ENCODE results near the gene TNKS1BP1.
"Not testable (repeated sequence)": the region's sequence is repeated elsewhere in the genome, so short reads cannot be mapped to it uniquely, and the experiment has no call there.

Gene TNKS1BP1

GRCh38 chr11:57283231-57283990 lies 41.3 kb downstream of the TNKS1BP1 start:
- no peak for DNase-seq

GRCh38 chr11:57281546-57281945 lies 43.2 kb downstream of the TNKS1BP1 start:
- not testable (repeated sequence) for DNase-seq

GRCh38 chr11:57279116-57279515 lies 45.6 kb downstream of the TNKS1BP1 start:
- no peak for DNase-seq

- DNase-seq: no peak
Observed at GRCh38 chr11:57278721-57279095, 46.0 kb downstream of the TNKS1BP1 start.

GRCh38 chr11:57277845-57278720 lies 46.7 kb downstream of the TNKS1BP1 start:
- DNase-seq: no peak

GRCh38 chr11:57276971-57277675 lies 47.6 kb downstream of the TNKS1BP1 start:
- no peak for DNase-seq

GRCh38 chr11:57276169-57276970 lies 48.4 kb downstream of the TNKS1BP1 start:
- DNase-seq: no peak

- DNase-seq: no peak
Observed at GRCh38 chr11:57275582-57275981, 49.2 kb downstream of the TNKS1BP1 start.

GRCh38 chr11:57274904-57275498 lies 49.8 kb downstream of the TNKS1BP1 start:
- no peak for DNase-seq

- DNase-seq: no peak
Observed at GRCh38 chr11:57273448-57274058, 51.2 kb downstream of the TNKS1BP1 start.

GRCh38 chr11:57269571-57270021 lies 55.2 kb downstream of the TNKS1BP1 start:
- DNase-seq: no peak

- no peak for DNase-seq
Observed at GRCh38 chr11:57266157-57266556, 58.6 kb downstream of the TNKS1BP1 start.

GRCh38 chr11:57263351-57263750 lies 61.4 kb downstream of the TNKS1BP1 start:
- no peak for DNase-seq

GRCh38 chr11:57262157-57262556 lies 62.6 kb downstream of the TNKS1BP1 start:
- DNase-seq: no peak

- DNase-seq: no peak
Observed at GRCh38 chr11:57260937-57261783, 63.6 kb downstream of the TNKS1BP1 start.

GRCh38 chr11:57256119-57256518 lies 68.6 kb downstream of the TNKS1BP1 start:
- DNase-seq: no peak

- DNase-seq: no peak
Observed at GRCh38 chr11:57255618-57256017, 69.1 kb downstream of the TNKS1BP1 start.

- no peak for DNase-seq
Observed at GRCh38 chr11:57254631-57255030, 70.1 kb downstream of the TNKS1BP1 start.

GRCh38 chr11:57251491-57252104 lies 73.2 kb downstream of the TNKS1BP1 start:
- no peak for DNase-seq

GRCh38 chr11:57251037-57251436 lies 73.7 kb downstream of the TNKS1BP1 start:
- DNase-seq: no peak
